Loucy (cell line): ENCODE results near the gene FKBP8.

Source experiments
- H2AFZ ChIP-seq: fragments of 200-600 bp; sonication (generic); 2 replicates; pipeline ENCODE4 v1.6.0; 2016; ENCODE audit warnings: antibody characterized with exemption, mild to moderate bottlenecking, low read length, moderate library complexity
- H3F3A ChIP-seq: fragments of 200-600 bp; 2 replicates; pipeline ENCODE4 v1.6.0; 2016; ENCODE audit warnings: antibody characterized with exemption, low read depth, mild to moderate bottlenecking
- H3K27me3 ChIP-seq: fragments of 200-600 bp; sonication (generic); 2 replicates; pipeline ENCODE4 v1.6.1; 2014; ENCODE audit warnings: low read length, mild to moderate bottlenecking; ENCODE audit not compliant: insufficient read depth, poor library complexity, severe bottlenecking
- H3K36me3 ChIP-seq: fragments of 200-600 bp; sonication (generic); 2 replicates; pipeline ENCODE4 v1.6.1; 2016; ENCODE audit warnings: low read length; ENCODE audit not compliant: insufficient read depth
- H3K4me1 ChIP-seq: fragments of 200-600 bp; sonication (generic); 2 replicates; pipeline ENCODE4 v1.5.1; 2014; ENCODE audit warnings: low read length, mild to moderate bottlenecking; ENCODE audit not compliant: insufficient read depth, poor library complexity, severe bottlenecking
- H3K4me2 ChIP-seq: fragments of 200-600 bp; sonication (generic); 2 replicates; pipeline ENCODE4 v1.6.0; 2014; ENCODE audit warnings: antibody characterized with exemption, low read length, low read depth, mild to moderate bottlenecking; ENCODE audit not compliant: poor library complexity, severe bottlenecking
- H3K4me3 ChIP-seq: fragments of 200-600 bp; sonication (generic); 2 replicates; pipeline ENCODE4 v1.5.1; 2014; ENCODE audit warnings: low read length, mild to moderate bottlenecking, mixed read lengths; ENCODE audit not compliant: poor library complexity, severe bottlenecking
- H3K79me2 ChIP-seq: fragments of 200-600 bp; sonication (generic); 2 replicates; pipeline ENCODE4 v1.6.1; 2014; ENCODE audit warnings: low read length; ENCODE audit not compliant: insufficient read depth
- H3K9ac ChIP-seq: fragments of 200-600 bp; sonication (generic); 2 replicates; pipeline ENCODE4 v1.6.0; 2014; ENCODE audit warnings: mild to moderate bottlenecking, low read depth, low read length, moderate library complexity; ENCODE audit not compliant: poor library complexity, severe bottlenecking
- H3K9me2 ChIP-seq: fragments of 200-600 bp; sonication (generic); replicated peaks from 2 replicates; pipeline ENCODE4 v1.6.1; 2016; ENCODE audit warnings: low read depth, low read length, mixed read lengths
- H3K9me3 ChIP-seq: fragments of 200-600 bp; sonication (generic); 2 replicates; pipeline ENCODE4 v1.6.1; 2014; ENCODE audit warnings: mild to moderate bottlenecking, antibody characterized with exemption, low read length, low read depth; ENCODE audit not compliant: insufficient read depth
- H4K20me1 ChIP-seq: fragments of 200-600 bp; sonication (generic); 2 replicates; pipeline ENCODE4 v1.6.0; 2014; ENCODE audit warnings: antibody characterized with exemption, low read length, mild to moderate bottlenecking; ENCODE audit not compliant: insufficient read depth, poor library complexity, severe bottlenecking
- EZH2phosphoT487 ChIP-seq: fragments of 200-600 bp; IDR thresholded peaks from 2 replicates; pipeline ENCODE4 v1.6.1; 2018; ENCODE audit warnings: antibody characterized with exemption, mild to moderate bottlenecking, moderate library complexity, borderline replicate concordance
- TF ChIP-seq, protein P1 (sequence below): fragments of 200-600 bp; sonication (generic); conservative IDR thresholded peaks from 2 replicates; pipeline ENCODE4 v1.5.1; 2014; ENCODE audit warnings: mild to moderate bottlenecking, antibody characterized with exemption, low read length

Gene FKBP8

DNA sequence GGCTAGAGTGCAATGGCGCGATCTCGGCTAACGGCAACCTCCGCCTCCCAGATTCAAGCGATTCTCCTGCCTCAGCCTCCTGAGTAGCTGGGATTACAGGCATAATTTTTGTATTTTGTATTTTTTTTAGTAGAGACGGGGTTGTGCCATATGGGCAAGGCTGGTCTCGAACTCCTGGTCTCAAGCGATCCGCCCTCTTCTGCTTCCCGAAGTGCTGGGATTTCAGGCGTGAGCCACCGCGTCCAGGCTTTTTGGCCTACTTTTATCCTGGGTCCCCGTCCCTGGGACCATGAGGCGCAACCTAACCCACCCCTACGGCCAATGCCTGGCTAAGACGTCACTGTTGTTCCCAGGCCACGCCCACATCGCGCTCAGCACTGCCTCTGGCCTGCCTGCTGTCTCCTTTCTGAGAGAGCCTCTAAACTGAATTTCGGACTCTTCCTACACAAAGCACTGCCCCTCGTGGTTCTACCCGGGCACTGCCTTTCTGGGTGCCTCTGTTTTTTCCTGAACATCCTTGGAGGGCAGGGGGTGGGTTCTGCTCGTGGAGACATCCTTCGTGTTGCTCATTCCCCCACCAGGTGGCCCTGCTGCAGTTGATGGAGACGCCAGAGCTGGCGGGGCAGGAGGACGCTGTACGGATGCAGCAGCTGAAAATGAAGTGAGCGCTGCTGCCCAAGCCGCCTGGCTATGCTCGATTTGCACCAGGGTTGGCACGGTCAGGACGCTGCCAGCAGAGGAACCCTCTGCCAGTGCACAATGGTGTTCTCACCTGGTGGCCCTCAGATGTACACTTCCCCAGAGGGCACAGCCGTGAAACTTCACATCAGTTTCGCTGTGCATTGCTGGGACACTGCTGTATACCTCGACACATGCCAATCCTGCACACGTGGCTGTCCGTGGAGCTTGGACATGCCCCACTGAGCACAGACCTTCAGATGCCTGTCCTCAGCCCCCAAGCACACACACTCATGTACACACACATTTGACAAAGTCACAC is 47.2 kb upstream of the FKBP8 start:
- Histone ChIP-seq H3K9me3 (no peaks in the 10 kb centered on the region), H3K27me3 (no peaks in the 10 kb centered on the region), H3K4me2 (peak overlapping the region; percentile 87), H3K4me3 (peak overlapping the region; percentile 78), H2AFZ (no peak overlapping the region), H3K79me2 (peaks cover 7% of the 10 kb centered on the region), H4K20me1 (peaks cover 4% of the 10 kb centered on the region), H3K9me2 (no peaks in the 10 kb centered on the region), H3K36me3 (no peaks in the 10 kb centered on the region), H3F3A (no peaks in the 10 kb centered on the region), H3K9ac (no peak overlapping the region), H3K4me1 (peaks cover 19% of the 10 kb centered on the region)
- TF ChIP-seq EZH2phosphoT487 = no peak
- TF ChIP-seq, protein P1, sequence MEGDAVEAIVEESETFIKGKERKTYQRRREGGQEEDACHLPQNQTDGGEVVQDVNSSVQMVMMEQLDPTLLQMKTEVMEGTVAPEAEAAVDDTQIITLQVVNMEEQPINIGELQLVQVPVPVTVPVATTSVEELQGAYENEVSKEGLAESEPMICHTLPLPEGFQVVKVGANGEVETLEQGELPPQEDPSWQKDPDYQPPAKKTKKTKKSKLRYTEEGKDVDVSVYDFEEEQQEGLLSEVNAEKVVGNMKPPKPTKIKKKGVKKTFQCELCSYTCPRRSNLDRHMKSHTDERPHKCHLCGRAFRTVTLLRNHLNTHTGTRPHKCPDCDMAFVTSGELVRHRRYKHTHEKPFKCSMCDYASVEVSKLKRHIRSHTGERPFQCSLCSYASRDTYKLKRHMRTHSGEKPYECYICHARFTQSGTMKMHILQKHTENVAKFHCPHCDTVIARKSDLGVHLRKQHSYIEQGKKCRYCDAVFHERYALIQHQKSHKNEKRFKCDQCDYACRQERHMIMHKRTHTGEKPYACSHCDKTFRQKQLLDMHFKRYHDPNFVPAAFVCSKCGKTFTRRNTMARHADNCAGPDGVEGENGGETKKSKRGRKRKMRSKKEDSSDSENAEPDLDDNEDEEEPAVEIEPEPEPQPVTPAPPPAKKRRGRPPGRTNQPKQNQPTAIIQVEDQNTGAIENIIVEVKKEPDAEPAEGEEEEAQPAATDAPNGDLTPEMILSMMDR = peak; percentile 48

DNA sequence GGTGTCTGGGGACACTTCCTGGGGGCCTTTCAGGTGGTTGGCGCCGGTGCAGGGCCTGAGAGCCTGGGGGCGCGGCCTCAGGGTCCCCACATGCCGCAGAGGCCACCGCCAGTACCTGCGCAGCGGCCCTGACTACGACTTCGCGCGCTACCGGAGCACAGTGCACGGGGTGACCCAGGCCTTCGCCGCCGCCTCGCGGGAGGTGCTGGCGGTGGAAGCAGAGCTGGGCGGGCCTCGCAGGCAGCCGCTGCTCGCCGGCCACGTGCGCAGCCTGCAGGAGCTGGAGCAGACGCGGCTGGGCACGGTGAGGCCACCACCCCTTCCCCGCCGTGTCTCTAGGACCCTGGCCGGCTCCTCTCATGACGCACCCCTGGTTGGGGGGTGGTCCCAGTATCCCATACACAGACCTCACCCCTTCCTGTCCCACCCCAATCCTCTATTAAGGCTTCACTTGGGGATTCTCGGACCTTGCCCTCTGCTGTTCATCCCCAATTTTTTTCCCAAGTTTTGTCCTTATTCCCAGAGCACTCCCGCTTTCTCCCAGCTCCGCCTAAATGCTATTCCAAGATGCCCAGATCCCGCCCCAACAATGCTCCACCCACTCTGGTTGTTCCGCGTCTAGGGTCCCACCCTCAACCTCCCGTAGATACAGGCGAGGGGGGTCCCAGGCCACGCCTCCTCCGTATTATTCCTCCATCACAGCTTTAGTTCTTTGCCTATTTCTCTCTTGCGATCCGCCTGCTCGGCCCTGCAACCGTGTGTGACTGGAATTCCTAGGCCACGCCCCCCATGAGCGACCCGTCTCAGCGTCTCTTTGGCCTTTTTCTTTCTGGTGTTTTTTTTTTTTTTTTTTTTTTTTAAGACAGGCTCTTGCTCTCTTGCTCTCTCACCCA is 46.3 kb upstream of the FKBP8 start:
- Histone ChIP-seq H3K36me3 (no peaks in the 10 kb centered on the region), H3K9me3 (no peaks in the 10 kb centered on the region), H3K9me2 (no peaks in the 10 kb centered on the region), H3K27me3 (no peaks in the 10 kb centered on the region), H3K4me1 (peaks cover 16% of the 10 kb centered on the region), H3F3A (no peaks in the 10 kb centered on the region), H3K9ac (peak overlapping the region; percentile 76), H3K79me2 (peaks cover 7% of the 10 kb centered on the region), H2AFZ (peak overlapping the region; percentile 82), H3K4me2 (peak overlapping the region; percentile 87), H3K4me3 (peak overlapping the region; percentile 78), H4K20me1 (peaks cover 4% of the 10 kb centered on the region)
- no peak for TF ChIP-seq EZH2phosphoT487
- TF ChIP-seq, protein P1 = no peak

DNA sequence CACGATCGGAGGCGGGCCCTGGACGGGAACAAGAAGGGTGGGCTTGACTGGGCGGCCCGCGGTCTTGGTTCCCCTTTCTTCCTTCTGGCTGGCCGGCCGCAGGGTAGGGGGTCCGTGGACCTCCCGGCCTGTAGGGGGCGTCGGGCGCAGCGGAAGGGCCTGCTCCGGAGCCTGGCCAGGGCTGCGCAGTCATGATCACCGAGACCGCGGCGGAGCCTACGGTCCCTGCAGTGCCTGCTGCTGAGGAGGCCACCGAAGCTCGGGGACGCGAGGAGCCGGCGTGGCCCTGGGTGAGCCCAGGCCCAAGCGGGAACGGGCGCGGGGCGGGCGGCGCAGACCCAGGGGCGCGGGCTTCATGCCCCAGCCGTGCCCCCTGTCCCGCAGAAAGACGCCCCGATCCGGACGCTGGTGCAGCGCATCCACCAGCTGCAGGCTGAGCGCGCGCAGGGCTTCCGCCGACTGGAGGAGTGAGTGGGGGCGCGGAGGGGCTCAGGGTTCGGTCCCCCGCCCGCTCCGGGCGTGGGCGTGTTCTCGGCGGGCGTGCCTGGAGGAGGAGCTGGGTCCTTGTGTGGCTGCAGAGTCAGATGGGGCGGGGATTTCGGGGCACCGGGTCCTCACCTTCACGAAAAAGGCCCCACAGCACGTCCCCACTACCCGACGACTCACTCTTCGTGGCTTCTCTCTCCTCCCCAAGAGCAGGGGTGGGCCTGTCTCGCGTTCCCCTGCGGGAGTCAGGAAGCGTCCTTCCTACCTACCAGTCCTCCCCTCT is 45.4 kb upstream of the FKBP8 start, which contains the start of gene REX1BD:
Gene REX1BD, plus strand, starts transcription at position 188 of the 769 bp plus-strand sequence. Its CDS starts 4 bp downstream, at position 192.
- peak within 1 kb of the TSS; percentile 82 for H2AFZ ChIP-seq
- H3K4me3 ChIP-seq = peak within 1 kb of the TSS; percentile 78
- H3K4me1 ChIP-seq = peaks cover 13% of the 10 kb centered on the region
- H3K36me3 ChIP-seq = no peaks in the 10 kb centered on the region
- H3K27me3 ChIP-seq = no peaks in the 10 kb centered on the region
- peak within 1 kb of the TSS; percentile 87 for H3K4me2 ChIP-seq
- TF ChIP-seq, protein P1 = peak; percentile 83
- TF ChIP-seq EZH2phosphoT487 = no peak
- peaks cover 4% of the 10 kb centered on the region for H4K20me1 ChIP-seq
- no peaks in the 10 kb centered on the region for H3F3A ChIP-seq
- H3K9ac ChIP-seq = peak within 1 kb of the TSS; percentile 76
- no peaks in the 10 kb centered on the region for H3K9me3 ChIP-seq
- peaks cover 7% of the 10 kb centered on the region for H3K79me2 ChIP-seq
- no peaks in the 10 kb centered on the region for H3K9me2 ChIP-seq
